ENCODE measurements around the gene GNAT2.

- TF ChIP-seq EZH2 (IDR thresholded peaks at IDR 0.05) (no peak), CTCF (IDR thresholded peaks at IDR 0.05) (no peak)
These were observed 980 bp upstream of the GNAT2 start for GRCh38 chr1:109620401-109620791.

Data from neural progenitor cell (in vitro differentiated cells).